ENCODE measurements around the gene SAFB. TPM values are rescaled to one million over a fixed set of nuclear protein-coding genes. Genes with fewer than 3 reads are reported as not detected.
"Not testable (repeated sequence)": the region's sequence is repeated elsewhere in the genome, so short reads cannot be mapped to it uniquely, and the experiment has no call there.

Gene SAFB
- polyA plus RNA-seq, 3 donors, result 152 to 176 (median 154) TPM

DNA sequence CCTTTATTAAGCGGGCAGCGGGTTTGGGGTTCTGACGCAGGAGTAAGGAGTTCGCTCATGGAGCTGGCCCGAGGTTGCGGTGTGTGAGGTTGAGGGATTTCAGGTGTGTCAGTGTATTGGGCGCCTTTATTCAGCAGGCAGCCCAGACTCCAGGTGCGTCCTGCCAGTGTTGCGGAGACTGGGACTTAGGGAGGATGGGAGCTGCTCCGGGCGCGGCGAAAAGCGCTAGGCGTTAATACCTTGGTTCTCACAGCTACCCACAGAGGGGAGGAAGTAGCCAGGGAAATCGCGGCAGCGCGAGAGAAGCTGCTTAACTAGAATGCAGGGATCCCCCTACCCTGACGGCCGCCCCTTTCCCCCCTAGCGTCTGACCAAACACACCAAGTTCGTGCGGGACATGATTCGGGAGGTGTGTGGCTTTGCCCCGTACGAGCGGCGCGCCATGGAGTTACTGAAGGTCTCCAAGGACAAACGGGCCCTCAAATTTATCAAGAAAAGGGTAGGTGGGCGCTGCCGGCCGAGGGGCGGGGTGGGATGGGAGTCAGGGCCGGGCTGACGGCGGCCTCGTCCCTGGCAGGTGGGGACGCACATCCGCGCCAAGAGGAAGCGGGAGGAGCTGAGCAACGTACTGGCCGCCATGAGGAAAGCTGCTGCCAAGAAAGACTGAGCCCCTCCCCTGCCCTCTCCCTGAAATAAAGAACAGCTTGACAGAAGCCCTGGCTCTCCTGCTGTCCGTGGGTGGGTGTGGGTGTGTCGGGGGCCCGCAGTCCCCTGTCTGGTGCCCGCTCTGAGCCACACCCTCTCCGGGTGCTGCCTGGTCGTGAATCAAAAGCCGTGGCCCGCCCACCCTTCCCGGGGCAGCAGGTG is 68.3 kb downstream of the SAFB start:
- DNase-seq (ENCODE audit: extremely low read depth in 1 of 11, low read depth in 9 of 11, low spot score in 4 of 11), result no peak

DNA sequence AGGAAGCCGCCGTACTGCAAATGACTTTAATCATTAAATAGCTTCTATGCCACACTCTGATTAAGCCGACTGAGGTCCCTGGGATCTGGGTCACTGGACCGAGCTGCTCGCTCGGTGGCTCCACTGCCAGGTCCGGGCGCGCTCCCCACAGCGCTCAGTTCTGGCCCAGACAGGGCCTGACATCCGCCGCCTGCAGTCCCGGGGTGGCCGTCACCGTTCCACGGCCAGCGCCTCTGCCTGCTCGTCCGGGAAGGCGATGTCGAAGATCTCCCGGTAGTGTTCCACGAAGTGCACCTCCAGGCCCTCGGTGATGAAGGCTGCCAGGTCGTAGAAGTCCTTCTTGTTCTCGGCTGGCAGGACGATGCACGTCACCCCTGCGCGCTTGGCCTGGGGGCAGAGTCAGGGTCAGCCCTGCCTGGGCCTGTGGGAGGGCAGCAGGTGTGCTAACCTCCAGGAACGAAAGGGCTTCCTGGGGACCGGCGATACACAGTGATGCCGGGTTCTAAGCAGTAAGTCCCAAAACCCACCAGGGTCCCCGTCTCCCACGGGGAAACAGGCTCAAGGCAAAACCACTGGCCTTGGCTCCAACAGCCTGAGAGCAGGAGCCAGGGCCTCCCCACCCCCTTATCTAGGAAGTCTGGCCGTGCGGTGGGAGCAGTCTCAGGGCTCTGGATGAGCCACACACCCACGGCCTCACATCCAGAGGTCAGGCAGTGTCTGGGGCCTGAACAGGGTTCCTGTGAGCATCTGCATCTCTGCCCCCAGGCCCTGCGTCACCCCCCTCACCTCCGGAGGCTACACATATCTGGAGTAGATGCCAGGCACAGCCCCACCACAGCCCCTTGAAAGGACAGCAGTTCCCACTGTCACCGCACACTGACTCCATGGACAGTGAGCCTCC is 69.2 kb downstream of the SAFB start:
- DNase-seq (ENCODE audit: extremely low read depth in 1 of 11, low read depth in 9 of 11, low spot score in 4 of 11), result no peak

DNA sequence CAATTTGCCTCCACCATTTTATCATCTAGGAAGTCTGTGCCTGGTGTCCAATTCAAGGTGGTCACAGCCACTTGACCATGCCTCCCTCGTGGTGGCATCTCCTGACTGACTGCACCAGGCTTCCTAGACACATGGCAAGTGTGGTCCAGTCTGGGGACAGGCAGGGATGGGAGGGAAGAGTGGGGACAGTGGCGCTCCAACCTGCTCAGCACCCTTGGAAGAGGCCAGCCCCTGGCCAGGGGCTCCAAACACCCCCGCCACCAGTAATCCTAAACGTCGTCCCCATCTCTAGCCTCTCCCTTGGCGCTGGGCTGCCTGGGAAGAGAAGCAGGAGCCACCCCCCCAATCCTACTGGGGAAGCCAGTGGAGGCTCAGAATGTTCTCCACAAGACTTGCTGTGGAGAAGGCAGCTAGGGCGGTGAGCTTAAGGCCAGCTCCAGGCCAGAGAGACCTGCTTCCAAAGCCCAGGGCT is 69.9 kb downstream of the SAFB start:
- no peak for DNase-seq (ENCODE audit: extremely low read depth in 1 of 11, low read depth in 9 of 11, low spot score in 4 of 11)

DNA sequence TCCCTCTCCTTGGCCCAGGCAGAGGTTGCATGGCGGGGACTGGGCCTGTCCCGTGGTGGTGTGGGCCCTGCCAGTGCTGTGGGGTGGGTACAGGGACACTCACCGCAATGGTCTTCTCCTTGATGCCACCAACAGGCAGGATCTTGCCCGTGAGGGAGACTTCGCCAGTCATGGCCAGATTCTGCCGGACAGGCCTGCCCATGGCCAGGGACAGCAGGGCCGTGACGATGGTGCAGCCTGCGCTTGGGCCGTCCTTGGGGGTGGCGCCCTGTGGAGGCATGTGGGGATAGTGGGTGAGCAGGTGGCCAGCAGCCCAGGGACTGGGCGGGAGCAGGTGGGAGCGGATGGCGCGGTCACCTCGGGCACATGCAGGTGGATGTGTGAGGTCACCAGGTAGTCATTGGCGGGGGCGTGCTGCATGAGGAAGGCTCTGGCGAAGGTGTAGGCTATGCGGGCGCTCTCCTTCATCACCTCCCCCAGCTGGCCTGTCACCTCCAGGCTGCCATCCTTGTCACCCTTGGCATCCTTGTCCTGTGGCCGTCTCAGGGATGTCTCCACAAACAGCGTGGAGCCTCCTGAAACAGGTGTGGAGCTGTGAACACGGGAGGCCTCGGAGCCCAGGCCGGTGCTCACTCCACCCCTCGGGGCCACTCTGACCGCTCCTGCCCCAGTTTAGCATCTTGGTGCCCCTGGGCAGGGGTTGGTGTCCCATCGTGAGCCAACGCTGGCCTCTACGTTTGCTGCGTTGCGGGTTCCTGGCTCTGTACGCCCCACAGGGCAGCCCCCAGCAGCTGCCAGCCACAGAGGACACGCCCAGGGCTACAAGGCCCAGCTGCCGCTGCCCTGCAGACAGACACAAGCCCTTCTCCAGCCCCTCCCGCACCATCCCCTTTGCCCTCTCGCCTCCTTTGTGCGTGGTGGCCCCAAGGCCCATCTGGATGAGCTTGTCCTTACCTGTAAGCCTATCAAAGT is 70.6 kb downstream of the SAFB start:
- no peak for DNase-seq (ENCODE audit: extremely low read depth in 1 of 11, low read depth in 9 of 11, low spot score in 4 of 11)

DNA sequence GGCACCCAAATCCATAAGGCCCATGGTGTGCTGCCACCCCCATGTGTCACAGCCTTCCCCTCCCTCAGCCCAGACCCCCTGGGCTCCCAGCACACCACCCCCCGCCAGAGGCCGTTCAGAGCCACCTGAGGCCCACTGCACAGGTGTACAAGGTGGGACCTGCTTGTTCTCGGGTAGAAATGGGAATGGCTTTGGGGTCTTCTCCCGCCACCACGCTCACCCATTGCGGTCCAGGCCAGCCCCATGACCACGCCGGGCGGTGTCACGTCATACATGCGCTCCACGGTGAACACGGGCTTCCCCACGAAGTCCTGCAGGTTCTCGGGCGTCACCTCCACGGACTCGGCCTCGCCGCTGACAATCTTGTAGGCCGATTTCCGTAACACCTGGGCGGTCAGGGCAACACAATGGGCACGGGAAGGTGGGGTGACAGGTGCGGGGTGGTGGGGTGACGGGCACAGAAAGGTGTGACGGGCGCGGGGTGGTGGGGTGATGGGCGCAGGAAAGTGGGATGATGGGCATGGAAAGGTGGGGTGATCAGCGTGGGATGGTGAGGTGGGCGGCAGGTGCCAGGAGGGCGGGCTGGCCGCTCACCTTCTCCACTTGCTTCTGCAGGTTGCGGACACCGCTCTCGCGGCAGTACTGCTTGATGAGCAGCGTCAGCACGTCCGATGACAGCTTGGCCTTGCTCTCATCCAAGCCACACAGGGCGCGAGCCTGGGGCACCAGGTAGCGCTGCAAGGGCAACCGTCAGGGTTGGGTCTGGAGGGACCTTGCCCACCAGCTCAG is 71.5 kb downstream of the SAFB start:
- no peak for DNase-seq (ENCODE audit: extremely low read depth in 1 of 11, low read depth in 9 of 11, low spot score in 4 of 11)

DNA sequence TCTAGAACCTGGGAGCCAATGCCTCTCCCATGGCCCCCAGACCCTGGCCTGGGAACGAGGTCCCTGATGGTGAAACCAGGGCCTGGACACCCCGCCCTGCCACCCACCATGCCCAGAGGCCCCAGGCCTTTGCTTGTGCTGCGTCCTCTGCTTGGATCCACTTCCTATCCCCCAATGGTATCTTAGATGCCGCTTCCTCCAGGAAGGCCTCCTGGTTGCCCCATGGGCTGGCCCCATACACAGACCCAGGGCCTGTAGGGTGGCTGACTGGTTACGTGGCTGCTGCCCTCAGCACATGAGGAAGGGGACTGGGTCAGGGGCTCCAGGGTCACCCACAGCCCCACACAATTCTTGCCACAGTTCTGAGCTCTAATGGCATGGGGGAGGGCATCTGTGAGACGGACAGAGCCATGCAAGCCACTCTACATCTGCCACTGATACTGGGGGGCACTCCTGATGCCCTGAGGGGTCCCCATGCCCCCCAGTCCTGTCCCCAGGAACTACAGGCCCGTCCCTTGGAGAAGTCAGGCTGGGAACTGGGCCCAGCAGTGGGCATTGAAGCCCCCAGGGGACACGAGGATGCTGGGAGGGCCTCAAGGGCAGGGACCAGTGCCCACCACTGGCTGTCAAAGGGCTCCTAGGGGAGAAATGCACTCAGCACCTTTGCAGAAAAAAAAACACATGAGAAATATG is 72.2 kb downstream of the SAFB start:
- no peak for DNase-seq (ENCODE audit: extremely low read depth in 1 of 11, low read depth in 9 of 11, low spot score in 4 of 11)

DNA sequence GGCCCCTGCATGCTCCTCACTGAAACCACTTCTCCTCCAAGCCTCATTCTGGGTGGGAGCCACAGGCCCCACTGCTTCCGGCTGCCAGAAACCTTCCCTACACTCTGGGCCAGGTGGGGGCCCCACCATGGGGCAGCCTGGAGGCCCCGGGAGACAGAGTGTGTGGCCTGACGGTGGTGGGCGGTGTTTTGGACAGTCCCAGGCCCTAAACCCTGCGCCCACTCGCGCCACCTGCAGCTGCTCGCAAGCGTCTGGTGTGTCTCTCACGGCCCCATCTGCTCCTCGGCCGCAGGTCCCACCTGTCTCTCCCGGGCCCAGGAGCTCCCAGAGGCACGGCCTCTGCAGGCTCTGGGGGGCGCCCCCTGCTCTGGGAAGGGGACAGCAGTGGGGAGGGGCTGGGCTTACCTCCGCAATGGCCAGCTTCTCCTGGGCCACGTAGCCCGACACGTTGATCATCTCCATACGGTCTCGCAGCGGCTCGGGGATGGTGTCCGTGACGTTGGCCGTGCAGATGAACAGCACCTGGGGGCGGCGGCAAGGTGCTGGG is 72.8 kb downstream of the SAFB start:
- no peak for DNase-seq (ENCODE audit: extremely low read depth in 1 of 11, low read depth in 9 of 11, low spot score in 4 of 11)

DNA sequence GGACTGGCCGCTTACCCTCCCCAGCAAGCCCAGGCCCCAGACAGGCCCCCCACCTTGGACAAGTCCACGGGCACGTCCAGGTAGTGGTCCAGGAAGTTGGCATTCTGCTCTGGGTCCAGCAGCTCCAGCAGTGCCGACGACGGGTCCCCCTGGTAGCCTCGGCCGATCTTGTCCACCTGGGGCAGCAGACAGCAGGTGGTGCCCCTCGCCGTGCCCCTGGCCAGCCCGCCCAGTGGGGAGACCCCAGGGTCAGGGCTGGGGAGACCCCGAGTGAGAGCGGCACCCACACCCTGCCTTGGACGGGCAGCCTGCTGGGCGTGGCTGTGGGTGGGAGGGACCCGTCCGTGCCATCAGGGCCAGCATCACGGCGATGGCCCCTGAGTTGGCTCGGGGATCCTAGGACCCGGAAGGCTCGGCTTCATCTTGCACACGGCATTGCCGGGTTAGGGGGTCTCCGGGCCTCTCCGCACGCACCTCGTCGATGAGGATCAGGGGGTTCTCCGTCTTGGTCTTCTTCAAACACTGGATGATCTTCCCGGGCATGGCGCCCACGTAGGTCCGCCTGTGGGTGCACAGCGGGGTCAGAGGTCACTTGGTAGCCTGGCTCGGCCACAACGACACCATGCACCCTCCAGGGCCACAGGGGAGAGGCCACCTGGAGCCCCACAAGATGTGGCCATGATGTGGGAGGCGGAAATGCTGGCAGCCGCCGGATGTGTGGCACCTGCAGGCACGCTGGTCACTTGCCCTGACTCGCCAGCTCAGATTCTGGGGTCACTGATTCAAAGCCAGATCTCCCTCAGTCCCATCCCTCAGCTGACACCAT is 73.5 kb downstream of the SAFB start:
- no peak for DNase-seq (ENCODE audit: extremely low read depth in 1 of 11, low read depth in 9 of 11, low spot score in 4 of 11)

DNA sequence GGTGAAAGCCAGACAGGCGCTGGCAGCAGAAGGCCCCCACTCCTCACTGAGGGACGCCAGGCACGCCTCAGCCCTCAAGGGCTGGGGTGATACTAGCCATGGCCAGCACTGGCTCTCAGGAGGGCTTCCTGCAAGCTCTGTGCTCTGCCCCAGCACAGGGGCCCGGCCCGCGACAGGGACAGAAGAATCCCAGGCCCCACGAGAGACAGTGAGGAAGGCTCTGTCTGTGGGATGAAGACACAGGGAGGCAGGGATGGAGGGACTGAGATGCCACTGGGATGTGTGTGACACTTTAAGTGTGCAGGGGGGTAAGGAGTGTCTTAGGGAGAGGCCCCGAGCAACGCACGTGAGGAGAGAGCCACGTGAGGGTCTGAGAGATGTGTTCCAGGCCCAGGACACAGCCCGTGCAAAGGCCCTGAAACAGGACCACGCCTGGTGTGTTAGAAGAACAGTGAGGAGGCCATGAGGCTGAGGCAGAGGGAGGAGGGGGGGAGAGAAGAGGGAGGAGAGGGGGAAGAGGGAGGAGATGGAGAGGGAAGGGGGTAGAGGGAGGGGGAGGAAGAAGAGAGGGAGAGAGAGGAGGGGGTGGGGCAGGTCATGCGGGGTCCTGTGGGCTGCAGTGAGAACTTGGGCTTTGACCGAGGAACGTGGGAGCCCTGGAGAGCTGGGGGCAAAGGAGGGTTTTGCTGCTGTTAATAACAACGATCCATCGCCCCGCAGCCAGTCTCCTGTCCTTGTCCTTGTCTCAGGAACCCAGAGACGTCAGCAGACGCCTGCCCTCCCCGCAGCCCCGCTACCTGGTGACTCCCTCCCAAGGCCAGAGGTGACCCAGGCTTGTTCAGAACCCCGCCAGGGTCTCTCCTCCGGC is 74.4 kb downstream of the SAFB start:
- DNase-seq (ENCODE audit: extremely low read depth in 1 of 11, low read depth in 9 of 11, low spot score in 4 of 11), result no peak

DNA sequence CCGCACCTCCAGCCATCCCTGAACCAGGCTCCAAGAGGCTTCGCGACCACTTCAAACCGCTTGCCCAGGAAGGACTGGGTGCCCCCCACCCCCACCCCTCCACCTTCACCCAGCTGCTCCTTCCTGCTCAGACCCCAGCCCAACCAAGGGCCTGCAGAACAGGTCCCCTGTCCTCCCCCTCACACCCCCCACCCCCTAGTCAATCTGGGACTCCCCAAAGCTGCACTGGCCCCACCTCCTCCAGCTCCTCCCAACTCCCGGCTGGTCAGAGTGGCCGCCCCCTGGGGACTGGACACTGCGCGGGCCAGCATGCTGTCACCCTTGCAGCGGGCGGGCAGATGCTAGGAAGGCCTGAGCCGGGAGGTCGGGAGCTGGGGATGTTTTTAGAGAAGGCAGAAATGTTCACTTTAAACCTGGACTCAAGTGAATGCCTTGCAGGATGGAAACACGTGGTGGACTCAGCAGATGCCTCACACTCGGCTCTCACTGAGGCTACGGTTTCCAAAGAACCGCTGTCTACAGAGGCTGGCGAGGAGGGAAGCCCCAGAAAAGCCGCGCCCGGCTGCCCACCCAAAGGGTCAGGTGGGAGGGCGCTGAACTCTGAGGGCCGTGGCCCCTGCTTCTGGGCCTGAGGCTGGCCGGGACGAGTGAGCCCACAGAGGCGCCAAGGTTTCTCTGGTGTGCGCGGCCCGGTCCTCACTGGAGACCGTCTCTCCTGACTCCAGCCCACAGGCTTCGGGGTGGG is 75.2 kb downstream of the SAFB start:
- no peak for DNase-seq (ENCODE audit: extremely low read depth in 1 of 11, low read depth in 9 of 11, low spot score in 4 of 11)

DNA sequence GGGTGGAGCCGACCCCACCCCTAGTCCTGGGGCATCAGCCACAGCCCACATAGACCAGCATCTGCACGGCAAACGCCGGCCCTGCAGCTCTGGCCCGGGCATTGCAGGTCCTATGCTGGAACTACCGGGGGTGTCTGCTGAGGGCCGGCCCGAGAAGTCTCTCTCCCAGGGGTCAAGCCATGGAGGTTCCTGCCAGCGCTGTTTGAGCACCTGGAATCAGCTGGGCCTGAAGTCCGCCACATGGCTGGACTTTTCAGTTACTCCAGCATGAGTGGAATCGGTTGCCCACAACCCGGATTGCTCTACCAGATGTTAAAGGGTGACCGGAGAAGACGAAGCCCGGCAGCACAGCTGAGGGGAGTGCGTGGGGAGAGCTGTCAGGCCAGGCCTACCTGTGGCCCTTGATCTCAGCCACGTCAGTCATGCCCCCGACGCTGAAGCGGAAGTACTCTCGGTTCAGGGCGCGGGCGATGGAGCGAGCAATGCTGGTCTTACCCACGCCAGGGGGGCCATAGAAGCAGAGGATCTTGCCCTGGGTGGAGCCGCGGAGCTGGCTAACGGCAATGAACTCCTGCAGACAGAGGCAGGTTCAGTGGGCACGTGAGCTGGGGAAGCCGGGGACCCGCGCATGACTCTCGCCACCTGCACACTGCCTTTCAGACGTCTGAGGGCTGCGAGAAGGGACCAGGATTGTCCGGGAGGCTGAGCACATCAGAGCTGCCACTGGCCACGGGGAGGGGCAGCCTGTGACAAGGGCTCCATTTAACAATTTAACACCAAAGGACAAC is 75.9 kb downstream of the SAFB start:
- no peak for DNase-seq (ENCODE audit: extremely low read depth in 1 of 11, low read depth in 9 of 11, low spot score in 4 of 11)

DNA sequence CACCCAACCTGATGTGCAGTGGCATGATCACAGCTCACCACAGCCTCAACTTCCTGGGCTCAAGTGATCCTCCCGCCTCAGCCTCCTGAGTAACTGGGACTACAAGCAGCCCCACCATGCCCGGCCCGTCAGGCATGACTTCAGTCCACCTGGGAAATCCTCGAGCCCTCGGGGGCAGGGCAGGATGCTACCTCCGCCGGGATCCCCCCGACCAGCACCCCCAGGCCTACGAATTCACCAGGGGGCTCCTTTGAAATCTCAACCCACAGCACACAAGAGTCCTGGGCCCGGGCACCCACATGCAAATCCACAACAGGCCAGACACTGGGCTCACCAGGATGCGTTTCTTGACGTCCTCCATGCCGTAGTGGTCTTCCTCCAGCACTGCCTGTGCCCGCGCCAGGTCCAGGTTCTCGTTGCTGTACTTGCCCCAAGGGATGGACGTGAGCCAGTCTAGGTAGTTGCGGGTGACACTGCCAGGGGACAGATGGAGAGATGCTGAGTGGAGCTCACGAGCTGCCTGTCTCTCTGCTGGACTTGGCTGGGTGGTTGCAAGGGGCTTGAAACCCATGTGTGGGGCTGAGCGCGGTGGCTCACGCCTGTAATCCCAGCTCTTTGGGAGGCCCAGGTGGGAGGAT is 77.7 kb downstream of the SAFB start:
- DNase-seq (ENCODE audit: extremely low read depth in 1 of 11, low read depth in 9 of 11, low spot score in 4 of 11), result no peak

DNA sequence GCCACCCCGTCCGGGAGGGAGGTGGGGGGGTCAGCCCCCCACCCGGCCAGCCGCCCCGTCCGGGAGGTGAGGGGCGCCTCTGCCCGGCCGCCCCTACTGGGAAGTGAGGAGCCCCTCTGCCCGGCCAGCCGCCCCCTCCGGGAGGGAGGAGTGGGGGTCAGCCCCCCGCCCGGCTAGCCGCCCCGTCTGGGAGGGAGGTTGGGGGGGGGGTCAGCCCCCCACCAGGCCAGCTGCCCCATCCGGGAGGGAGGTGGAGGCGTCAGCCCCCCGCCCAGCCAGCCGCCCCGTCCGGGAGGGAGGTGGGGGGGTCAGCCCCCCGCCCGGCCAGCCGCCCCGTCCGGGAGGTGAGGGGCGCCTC is 79.1 kb downstream of the SAFB start:
- DNase-seq (ENCODE audit: extremely low read depth in 1 of 11, low read depth in 9 of 11, low spot score in 4 of 11), result not testable (repeated sequence)
